Uterus (tissue), 2 donors: Measurements from ENCODE around the gene RALA.

Source experiments
- POLR2A ChIP-seq, 2 donors: fragments of 450-650 bp; IDR thresholded peaks; one replicate each; pipeline ENCODE4 v1.6.1; 2016; ENCODE audit warnings: antibody characterized with exemption in 2 of 2, mild to moderate bottlenecking in 1 of 2, moderate library complexity in 1 of 2
- TF ChIP-seq, protein P1 (sequence below), 4 experiments: fragments of 200-600 bp in 2 of 4; fragments of 450-650 bp in 2 of 4; sonication (generic) in 2 of 4; IDR thresholded peaks; one replicate each; pipeline ENCODE4 v1.5.1; 2016 to 2019; ENCODE audit warnings: antibody characterized with exemption in 4 of 4, mild to moderate bottlenecking in 2 of 4, moderate library complexity in 1 of 4

DNA sequence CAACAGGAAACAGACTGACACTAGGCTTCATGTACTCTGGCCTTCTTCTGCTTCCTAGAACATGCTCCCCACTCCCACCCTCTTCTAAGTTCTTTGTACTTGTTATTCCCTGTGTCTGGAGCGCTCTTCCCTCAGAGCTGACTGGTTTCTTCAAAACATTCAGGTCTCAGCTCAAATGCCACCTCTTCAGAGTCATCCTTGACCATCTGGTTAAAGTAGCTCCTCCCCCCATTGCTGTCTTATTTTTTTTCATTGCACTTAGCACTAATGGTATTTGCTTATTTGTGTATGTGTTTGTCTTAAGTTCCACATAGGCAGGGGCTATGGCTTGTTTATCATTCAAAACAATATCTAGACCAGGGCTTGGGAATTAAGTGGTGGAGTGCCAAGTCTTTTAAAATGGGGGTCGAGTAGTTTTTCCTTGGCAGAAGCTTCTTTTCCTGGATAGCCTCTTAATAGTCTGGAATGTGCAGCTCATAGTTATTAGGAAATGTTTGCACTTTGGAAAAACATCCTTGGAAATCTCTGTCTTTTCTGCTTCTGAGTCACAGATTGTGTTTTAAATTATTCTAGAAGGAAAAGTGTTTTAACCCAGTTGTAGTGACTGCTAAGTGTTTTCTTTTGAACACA lies 60.0 kb downstream of the RALA start:
- TF ChIP-seq, protein P1, sequence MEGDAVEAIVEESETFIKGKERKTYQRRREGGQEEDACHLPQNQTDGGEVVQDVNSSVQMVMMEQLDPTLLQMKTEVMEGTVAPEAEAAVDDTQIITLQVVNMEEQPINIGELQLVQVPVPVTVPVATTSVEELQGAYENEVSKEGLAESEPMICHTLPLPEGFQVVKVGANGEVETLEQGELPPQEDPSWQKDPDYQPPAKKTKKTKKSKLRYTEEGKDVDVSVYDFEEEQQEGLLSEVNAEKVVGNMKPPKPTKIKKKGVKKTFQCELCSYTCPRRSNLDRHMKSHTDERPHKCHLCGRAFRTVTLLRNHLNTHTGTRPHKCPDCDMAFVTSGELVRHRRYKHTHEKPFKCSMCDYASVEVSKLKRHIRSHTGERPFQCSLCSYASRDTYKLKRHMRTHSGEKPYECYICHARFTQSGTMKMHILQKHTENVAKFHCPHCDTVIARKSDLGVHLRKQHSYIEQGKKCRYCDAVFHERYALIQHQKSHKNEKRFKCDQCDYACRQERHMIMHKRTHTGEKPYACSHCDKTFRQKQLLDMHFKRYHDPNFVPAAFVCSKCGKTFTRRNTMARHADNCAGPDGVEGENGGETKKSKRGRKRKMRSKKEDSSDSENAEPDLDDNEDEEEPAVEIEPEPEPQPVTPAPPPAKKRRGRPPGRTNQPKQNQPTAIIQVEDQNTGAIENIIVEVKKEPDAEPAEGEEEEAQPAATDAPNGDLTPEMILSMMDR (IDR thresholded peaks at IDR 0.05) = no peak
- no peak for TF ChIP-seq POLR2A (IDR thresholded peaks at IDR 0.05)
